Esophagus squamous epithelium (tissue), 4 donors: ENCODE data around the gene GCA.

ENCODE experiments used
- CTCF ChIP-seq, 6 experiments: fragments of 450-650 bp in 4 of 6; fragments of 200-600 bp in 2 of 6; sonication (generic) in 2 of 6; IDR thresholded peaks; one replicate each; pipeline ENCODE4 v1.5.1; 2016 to 2019; ENCODE audit warnings: antibody characterized with exemption in 6 of 6, mild to moderate bottlenecking in 4 of 6, moderate library complexity in 4 of 6
- POLR2A ChIP-seq, 4 donors: fragments of 450-650 bp; IDR thresholded peaks; one replicate each; pipeline ENCODE4 v1.6.1; 2017; ENCODE audit warnings: antibody characterized with exemption in 4 of 4, mild to moderate bottlenecking in 4 of 4, moderate library complexity in 3 of 4

GRCh38 chr2:162390801-162391200 lies 46.9 kb downstream of the GCA start:
- no peak for TF ChIP-seq POLR2A (IDR thresholded peaks at IDR 0.05)
- TF ChIP-seq CTCF (IDR thresholded peaks at IDR 0.05) = no peak
